ENCODE measurements around the gene ADCYAP1R1.

The ADCYAP1R1 gene

GRCh38 chr7:31108097-31108657, 56.1 kb downstream of the ADCYAP1R1 start:
- H3K27me3 ChIP-seq (ENCODE audit: control insufficient read depth in 1 of 2, insufficient read depth in 2 of 2, low read length in 2 of 2): peaks cover 0 to 2% of the 10 kb centered on the region in 2 donors

GRCh38 chr7:31109751-31110150, 57.6 kb downstream of the ADCYAP1R1 start:
- no peaks in the 10 kb centered on the region for H3K4me1 ChIP-seq (ENCODE audit: control insufficient read depth, insufficient read depth, low read length)
- H3K27ac ChIP-seq (ENCODE audit: low read length): no peak overlapping the region
- peaks cover 0 to 2% of the 10 kb centered on the region in 2 donors for H3K27me3 ChIP-seq (ENCODE audit: control insufficient read depth in 1 of 2, insufficient read depth in 2 of 2, low read length in 2 of 2)
- H3K9me3 ChIP-seq (ENCODE audit: control insufficient read depth in 2 of 2, low read length in 2 of 2): no peaks in the 10 kb centered on the region
- no peaks in the 10 kb centered on the region for H3K36me3 ChIP-seq (ENCODE audit: control insufficient read depth in 2 of 2, insufficient read depth in 2 of 2, low read length in 2 of 2)
- H3K4me3 ChIP-seq (ENCODE audit: low read length in 2 of 2): no peak overlapping the region
- no peak overlapping the region for H3K9ac ChIP-seq (ENCODE audit: low read length in 2 of 2)

More at GRCh38 chr7:31108097-31108657, 56.1 kb downstream of the ADCYAP1R1 start:
- Histone ChIP-seq H3K9me3 (ENCODE audit: control insufficient read depth in 2 of 2, low read length in 2 of 2) (no peaks in the 10 kb centered on the region), H3K9ac (ENCODE audit: low read length in 2 of 2) (no peak overlapping the region), H3K4me1 (ENCODE audit: control insufficient read depth, insufficient read depth, low read length) (no peaks in the 10 kb centered on the region), H3K27ac (ENCODE audit: low read length) (no peak overlapping the region), H3K36me3 (ENCODE audit: control insufficient read depth in 2 of 2, insufficient read depth in 2 of 2, low read length in 2 of 2) (no peaks in the 10 kb centered on the region), H3K4me3 (ENCODE audit: low read length in 2 of 2) (no peak overlapping the region)

DNA sequence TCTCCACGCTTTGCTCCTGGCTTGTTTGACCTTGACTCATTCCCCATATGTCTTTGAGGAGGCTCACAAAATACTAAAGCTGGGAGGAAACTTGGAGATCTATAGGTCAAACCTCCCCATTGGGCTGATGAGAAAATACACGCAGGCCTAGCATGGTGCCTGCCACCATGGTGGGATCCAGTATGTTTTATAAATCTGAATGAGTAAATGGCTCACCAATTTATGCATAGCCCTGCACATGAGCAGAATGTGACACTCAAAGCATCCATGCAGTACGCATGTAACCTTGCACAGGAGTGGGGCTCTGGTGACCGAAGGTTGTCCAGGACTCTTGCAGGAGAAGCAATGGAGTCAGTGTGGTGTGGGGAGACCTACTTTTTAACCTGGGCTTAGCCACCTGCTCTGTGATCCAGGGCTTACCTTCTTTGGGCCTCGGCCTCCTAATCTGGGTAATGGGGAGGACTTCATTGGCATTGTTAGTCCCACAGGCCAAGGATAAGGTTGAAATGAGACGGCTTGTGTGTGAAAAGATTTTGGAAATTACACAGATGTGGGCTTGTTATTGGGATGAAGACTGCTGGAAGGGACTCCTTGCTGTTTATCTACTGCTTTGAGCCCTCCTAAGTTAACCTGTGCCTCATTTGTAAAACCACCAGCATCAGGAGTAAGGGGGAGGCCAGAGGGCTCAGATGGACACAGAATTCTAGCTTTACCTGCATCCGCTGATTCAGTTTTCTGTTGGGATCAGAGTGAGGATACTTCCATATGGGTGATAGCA, 58.4 kb downstream of the ADCYAP1R1 start:
- Histone ChIP-seq H3K4me3 (ENCODE audit: low read length in 2 of 2) (no peak overlapping the region), H3K9me3 (ENCODE audit: control insufficient read depth in 2 of 2, low read length in 2 of 2) (no peaks in the 10 kb centered on the region), H3K4me1 (ENCODE audit: control insufficient read depth, insufficient read depth, low read length) (no peaks in the 10 kb centered on the region), H3K9ac (ENCODE audit: low read length in 2 of 2) (no peak overlapping the region), H3K27me3 (ENCODE audit: control insufficient read depth in 1 of 2, insufficient read depth in 2 of 2, low read length in 2 of 2) (peaks cover 0 to 2% of the 10 kb centered on the region in 2 donors), H3K36me3 (ENCODE audit: control insufficient read depth in 2 of 2, insufficient read depth in 2 of 2, low read length in 2 of 2) (no peaks in the 10 kb centered on the region), H3K27ac (ENCODE audit: low read length) (no peak overlapping the region)

GRCh38 chr7:31111109-31111451, 59.0 kb downstream of the ADCYAP1R1 start:
- H3K4me1 ChIP-seq (ENCODE audit: control insufficient read depth, insufficient read depth, low read length): no peaks in the 10 kb centered on the region
- H3K36me3 ChIP-seq (ENCODE audit: control insufficient read depth in 2 of 2, insufficient read depth in 2 of 2, low read length in 2 of 2): no peaks in the 10 kb centered on the region
- peaks cover 0 to 2% of the 10 kb centered on the region in 2 donors for H3K27me3 ChIP-seq (ENCODE audit: control insufficient read depth in 1 of 2, insufficient read depth in 2 of 2, low read length in 2 of 2)

GRCh38 chr7:31113660-31114059, 61.6 kb downstream of the ADCYAP1R1 start:
- Histone ChIP-seq H3K4me1 (ENCODE audit: control insufficient read depth, insufficient read depth, low read length) (no peaks in the 10 kb centered on the region), H3K9ac (ENCODE audit: low read length in 2 of 2) (no peak overlapping the region), H3K27ac (ENCODE audit: low read length) (no peak overlapping the region), H3K4me3 (ENCODE audit: low read length in 2 of 2) (no peak overlapping the region), H3K9me3 (ENCODE audit: control insufficient read depth in 2 of 2, low read length in 2 of 2) (no peaks in the 10 kb centered on the region), H3K27me3 (ENCODE audit: control insufficient read depth in 1 of 2, insufficient read depth in 2 of 2, low read length in 2 of 2) (peaks cover 0 to 2% of the 10 kb centered on the region in 2 donors), H3K36me3 (ENCODE audit: control insufficient read depth in 2 of 2, insufficient read depth in 2 of 2, low read length in 2 of 2) (no peaks in the 10 kb centered on the region)

More at GRCh38 chr7:31111109-31111451, 59.0 kb downstream of the ADCYAP1R1 start:
- Histone ChIP-seq H3K9ac (ENCODE audit: low read length in 2 of 2) (no peak overlapping the region), H3K9me3 (ENCODE audit: control insufficient read depth in 2 of 2, low read length in 2 of 2) (no peaks in the 10 kb centered on the region), H3K4me3 (ENCODE audit: low read length in 2 of 2) (no peak overlapping the region), H3K27ac (ENCODE audit: low read length) (no peak overlapping the region)

- H3K27ac ChIP-seq (ENCODE audit: low read length): no peak overlapping the region
- no peaks in the 10 kb centered on the region for H3K36me3 ChIP-seq (ENCODE audit: control insufficient read depth in 2 of 2, insufficient read depth in 2 of 2, low read length in 2 of 2)
- no peaks in the 10 kb centered on the region for H3K9me3 ChIP-seq (ENCODE audit: control insufficient read depth in 2 of 2, low read length in 2 of 2)
- no peak overlapping the region for H3K4me3 ChIP-seq (ENCODE audit: low read length in 2 of 2)
- peaks cover 0 to 2% of the 10 kb centered on the region in 2 donors for H3K27me3 ChIP-seq (ENCODE audit: control insufficient read depth in 1 of 2, insufficient read depth in 2 of 2, low read length in 2 of 2)
- H3K4me1 ChIP-seq (ENCODE audit: control insufficient read depth, insufficient read depth, low read length): no peaks in the 10 kb centered on the region
- no peak overlapping the region for H3K9ac ChIP-seq (ENCODE audit: low read length in 2 of 2)
These were observed 62.7 kb downstream of the ADCYAP1R1 start for GRCh38 chr7:31114593-31115343.

DNA sequence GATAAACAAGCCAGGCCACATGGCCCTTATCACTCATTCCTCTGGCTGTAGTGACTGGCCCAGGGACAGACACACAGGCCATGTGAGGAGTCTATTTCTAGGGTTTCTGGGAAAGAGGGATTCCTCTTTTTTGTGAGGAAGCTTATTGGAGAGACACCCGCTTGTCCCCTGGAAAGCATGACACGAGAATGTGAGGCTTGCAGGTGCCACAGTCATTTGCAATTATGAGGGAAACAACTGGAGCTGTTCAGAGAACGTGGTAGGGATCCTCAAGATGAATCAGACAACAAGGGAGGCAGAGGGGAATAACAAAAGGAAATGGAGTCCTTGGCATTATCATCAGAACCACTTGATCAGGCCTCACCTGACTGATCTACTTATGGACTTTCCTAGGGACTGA, 64.5 kb downstream of the ADCYAP1R1 start:
- Histone ChIP-seq H3K4me3 (ENCODE audit: low read length in 2 of 2) (no peak overlapping the region), H3K27me3 (ENCODE audit: control insufficient read depth in 1 of 2, insufficient read depth in 2 of 2, low read length in 2 of 2) (no peaks in the 10 kb centered on the region), H3K9ac (ENCODE audit: low read length in 2 of 2) (no peak overlapping the region), H3K4me1 (ENCODE audit: control insufficient read depth, insufficient read depth, low read length) (no peaks in the 10 kb centered on the region), H3K27ac (ENCODE audit: low read length) (no peak overlapping the region), H3K36me3 (ENCODE audit: control insufficient read depth in 2 of 2, insufficient read depth in 2 of 2, low read length in 2 of 2) (no peaks in the 10 kb centered on the region), H3K9me3 (ENCODE audit: control insufficient read depth in 2 of 2, low read length in 2 of 2) (no peaks in the 10 kb centered on the region)

GRCh38 chr7:31119249-31119648, 67.1 kb downstream of the ADCYAP1R1 start:
- Histone ChIP-seq H3K4me3 (ENCODE audit: low read length in 2 of 2) (no peak overlapping the region), H3K4me1 (ENCODE audit: control insufficient read depth, insufficient read depth, low read length) (peaks cover 2% of the 10 kb centered on the region), H3K9ac (ENCODE audit: low read length in 2 of 2) (no peak overlapping the region), H3K27me3 (ENCODE audit: control insufficient read depth in 1 of 2, insufficient read depth in 2 of 2, low read length in 2 of 2) (no peaks in the 10 kb centered on the region), H3K27ac (ENCODE audit: low read length) (no peak overlapping the region), H3K36me3 (ENCODE audit: control insufficient read depth in 2 of 2, insufficient read depth in 2 of 2, low read length in 2 of 2) (no peaks in the 10 kb centered on the region), H3K9me3 (ENCODE audit: control insufficient read depth in 2 of 2, low read length in 2 of 2) (no peaks in the 10 kb centered on the region)

DNA sequence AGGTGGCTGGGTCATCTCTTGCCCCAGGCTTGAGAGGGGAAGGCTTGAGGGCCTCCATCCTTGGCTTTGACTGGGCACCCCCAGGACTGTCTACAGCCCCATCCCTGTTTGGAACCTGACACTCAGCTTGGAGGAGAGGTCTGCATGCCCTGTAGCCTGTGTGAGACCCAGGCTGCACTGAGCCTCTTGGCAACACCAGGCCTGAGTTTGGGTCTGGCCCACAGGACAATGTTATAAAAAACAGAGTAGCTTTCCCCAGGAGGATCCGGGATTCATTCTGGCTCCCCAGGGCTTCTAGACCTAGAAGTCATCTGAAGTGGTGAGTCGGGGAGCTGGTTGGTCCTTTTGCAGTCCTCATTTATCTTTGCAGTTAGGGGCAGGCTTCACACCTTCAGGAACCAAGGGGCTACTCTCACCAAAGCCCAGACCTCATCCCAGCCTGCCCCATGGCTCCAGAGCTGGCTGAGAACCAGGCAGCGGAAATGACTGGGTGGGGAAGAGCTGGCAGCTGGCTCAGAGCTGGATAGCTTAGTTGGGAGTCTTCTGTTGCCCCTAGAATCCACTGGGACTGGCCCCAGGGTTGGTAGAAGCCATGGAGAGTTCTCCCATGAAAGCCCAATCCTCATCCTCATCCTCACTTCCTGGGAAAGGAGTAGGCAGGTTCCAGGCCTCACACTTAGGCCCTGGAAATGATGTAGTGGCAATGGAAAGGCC, 68.8 kb downstream of the ADCYAP1R1 start:
- Histone ChIP-seq H3K4me3 (ENCODE audit: low read length in 2 of 2) (no peak overlapping the region), H3K27me3 (ENCODE audit: control insufficient read depth in 1 of 2, insufficient read depth in 2 of 2, low read length in 2 of 2) (no peaks in the 10 kb centered on the region), H3K9me3 (ENCODE audit: control insufficient read depth in 2 of 2, low read length in 2 of 2) (no peaks in the 10 kb centered on the region), H3K27ac (ENCODE audit: low read length) (no peak overlapping the region), H3K36me3 (ENCODE audit: control insufficient read depth in 2 of 2, insufficient read depth in 2 of 2, low read length in 2 of 2) (no peaks in the 10 kb centered on the region), H3K4me1 (ENCODE audit: control insufficient read depth, insufficient read depth, low read length) (peaks cover 2% of the 10 kb centered on the region), H3K9ac (ENCODE audit: low read length in 2 of 2) (no peak overlapping the region)

GRCh38 chr7:31121601-31122000, 69.5 kb downstream of the ADCYAP1R1 start:
- Histone ChIP-seq H3K9me3 (ENCODE audit: control insufficient read depth in 2 of 2, low read length in 2 of 2) (no peaks in the 10 kb centered on the region), H3K27me3 (ENCODE audit: control insufficient read depth in 1 of 2, insufficient read depth in 2 of 2, low read length in 2 of 2) (no peaks in the 10 kb centered on the region), H3K36me3 (ENCODE audit: control insufficient read depth in 2 of 2, insufficient read depth in 2 of 2, low read length in 2 of 2) (no peaks in the 10 kb centered on the region), H3K4me1 (ENCODE audit: control insufficient read depth, insufficient read depth, low read length) (peaks cover 2% of the 10 kb centered on the region), H3K27ac (ENCODE audit: low read length) (no peak overlapping the region), H3K4me3 (ENCODE audit: low read length in 2 of 2) (no peak overlapping the region), H3K9ac (ENCODE audit: low read length in 2 of 2) (no peak overlapping the region)
